Measurements from ENCODE around the gene PLEK. TPM values are rescaled to one million over a fixed set of nuclear protein-coding genes. Genes with fewer than 3 reads are reported as not detected.
A peak's percentile ranks its signal among the peaks of the same experiment; 100 is the strongest.

Gene PLEK
- total RNA-seq, 3 donors from 2014 or later (not counting 1 experiment from before 2014, with no cell fraction given), result 307 to 368 (median 333) TPM

- TF ChIP-seq CTCF (IDR thresholded peaks at IDR 0.05), result no peak
- no peaks in the 10 kb centered on the region for H3K9me3 Mint-ChIP-seq
- peak overlapping the region; percentile 97 to 99 for H3K27ac Mint-ChIP-seq
- WGBS (ENCODE audit: insufficient coverage), result no CpG with 5 or more reads among the region's 1 CpG
- intact Hi-C loops (cut with micrococcal nuclease), result loop anchor here (1.0 to 2.0 kb wide), 5 partner anchors 15 to 133 kb away; partner anchors contain the start of gene PPP3R1
- peaks cover 90 to 93% of the 10 kb centered on the region in 2 donors for H3K4me1 Mint-ChIP-seq
- Histone ChIP-seq H3K9me3 (ENCODE audit: control insufficient read depth, insufficient read depth, low read length) (no peaks in the 10 kb centered on the region), H3K27ac (ENCODE audit: low read length) (peak overlapping the region; percentile 74), H3K27me3 (ENCODE audit: control insufficient read depth, insufficient read depth, low read length) (no peaks in the 10 kb centered on the region), H3K4me3 (ENCODE audit: low read length) (no peak overlapping the region), H3K36me3 (ENCODE audit: control insufficient read depth, insufficient read depth, low read length) (peaks cover 89% of the 10 kb centered on the region), H3K4me1 (ENCODE audit: control insufficient read depth, insufficient read depth, low read length) (peaks cover 86% of the 10 kb centered on the region)
- no peaks in the 10 kb centered on the region for H3K27me3 Mint-ChIP-seq (ENCODE audit: low read depth in 2 of 2)
- peak overlapping the region; percentile 70 for H3K4me3 Mint-ChIP-seq
- ATAC-seq, result no peak
- H3K36me3 Mint-ChIP-seq, result peaks cover 50% of the 10 kb centered on the region
- no peak for DNase-seq
These were observed 20.8 kb downstream of the PLEK start for GRCh38 chr2:68385907-68386287.

GRCh38 chr2:68386365-68386764 lies 21.3 kb downstream of the PLEK start:
- DNase-seq, result no peak
- WGBS (ENCODE audit: insufficient coverage), result 78% methylated on average over 5 of the region's 5 CpGs
- H3K27ac ChIP-seq (ENCODE audit: low read length), result peak overlapping the region; percentile 74
- no peaks in the 10 kb centered on the region for H3K27me3 Mint-ChIP-seq (ENCODE audit: low read depth in 2 of 2)
- ATAC-seq, result no peak
- peak overlapping the region; percentile 40 for H3K4me3 Mint-ChIP-seq
- H3K4me3 ChIP-seq (ENCODE audit: low read length), result no peak overlapping the region
- H3K9me3 ChIP-seq (ENCODE audit: control insufficient read depth, insufficient read depth, low read length), result no peaks in the 10 kb centered on the region
- peaks cover 89% of the 10 kb centered on the region for H3K36me3 ChIP-seq (ENCODE audit: control insufficient read depth, insufficient read depth, low read length)
- intact Hi-C loops (cut with micrococcal nuclease), result loop anchor here (2.0 kb wide), 1 partner anchor 134 kb away; the partner anchor contains the start of gene PPP3R1
- TF ChIP-seq CTCF (IDR thresholded peaks at IDR 0.05), result no peak
- no peaks in the 10 kb centered on the region for H3K27me3 ChIP-seq (ENCODE audit: control insufficient read depth, insufficient read depth, low read length)
- H3K27ac Mint-ChIP-seq, result peak overlapping the region; percentile 97 to 99
- H3K4me1 Mint-ChIP-seq, result peaks cover 90 to 93% of the 10 kb centered on the region in 2 donors
- no peaks in the 10 kb centered on the region for H3K9me3 Mint-ChIP-seq
- H3K36me3 Mint-ChIP-seq, result peaks cover 51% of the 10 kb centered on the region
- H3K4me1 ChIP-seq (ENCODE audit: control insufficient read depth, insufficient read depth, low read length), result peaks cover 81% of the 10 kb centered on the region

- H3K4me1 ChIP-seq (ENCODE audit: control insufficient read depth, insufficient read depth, low read length), result peaks cover 70% of the 10 kb centered on the region
- intact Hi-C loops (cut with micrococcal nuclease), result loop anchor here (1.0 to 2.0 kb wide), 3 partner anchors 8 to 135 kb away; partner anchors contain the start of gene PPP3R1
- H3K27ac ChIP-seq (ENCODE audit: low read length), result peak overlapping the region; percentile 74
- peak in 1 of 2 donors; percentile 68 for DNase-seq
- Mint-ChIP-seq H3K27ac (peak overlapping the region; percentile 97 to 99), H3K27me3 (ENCODE audit: low read depth in 2 of 2) (no peaks in the 10 kb centered on the region), H3K4me3 (peak overlapping the region; percentile 80), H3K36me3 (peaks cover 49% of the 10 kb centered on the region), H3K9me3 (no peaks in the 10 kb centered on the region), H3K4me1 (peaks cover 90% of the 10 kb centered on the region in 2 donors)
- ATAC-seq, result peak; percentile 35 to 52 (median 43)
- H3K9me3 ChIP-seq (ENCODE audit: control insufficient read depth, insufficient read depth, low read length), result no peaks in the 10 kb centered on the region
- WGBS (ENCODE audit: insufficient coverage), result 36% methylated on average over 4 of the region's 5 CpGs
- H3K36me3 ChIP-seq (ENCODE audit: control insufficient read depth, insufficient read depth, low read length), result peaks cover 89% of the 10 kb centered on the region
- no peaks in the 10 kb centered on the region for H3K27me3 ChIP-seq (ENCODE audit: control insufficient read depth, insufficient read depth, low read length)
- no peak for TF ChIP-seq CTCF (IDR thresholded peaks at IDR 0.05)
- H3K4me3 ChIP-seq (ENCODE audit: low read length), result no peak overlapping the region
These were observed 22.6 kb downstream of the PLEK start for GRCh38 chr2:68387408-68388350.

All from natural killer cell (primary cell).